Measurements from ENCODE around the gene GPR137.

DNA sequence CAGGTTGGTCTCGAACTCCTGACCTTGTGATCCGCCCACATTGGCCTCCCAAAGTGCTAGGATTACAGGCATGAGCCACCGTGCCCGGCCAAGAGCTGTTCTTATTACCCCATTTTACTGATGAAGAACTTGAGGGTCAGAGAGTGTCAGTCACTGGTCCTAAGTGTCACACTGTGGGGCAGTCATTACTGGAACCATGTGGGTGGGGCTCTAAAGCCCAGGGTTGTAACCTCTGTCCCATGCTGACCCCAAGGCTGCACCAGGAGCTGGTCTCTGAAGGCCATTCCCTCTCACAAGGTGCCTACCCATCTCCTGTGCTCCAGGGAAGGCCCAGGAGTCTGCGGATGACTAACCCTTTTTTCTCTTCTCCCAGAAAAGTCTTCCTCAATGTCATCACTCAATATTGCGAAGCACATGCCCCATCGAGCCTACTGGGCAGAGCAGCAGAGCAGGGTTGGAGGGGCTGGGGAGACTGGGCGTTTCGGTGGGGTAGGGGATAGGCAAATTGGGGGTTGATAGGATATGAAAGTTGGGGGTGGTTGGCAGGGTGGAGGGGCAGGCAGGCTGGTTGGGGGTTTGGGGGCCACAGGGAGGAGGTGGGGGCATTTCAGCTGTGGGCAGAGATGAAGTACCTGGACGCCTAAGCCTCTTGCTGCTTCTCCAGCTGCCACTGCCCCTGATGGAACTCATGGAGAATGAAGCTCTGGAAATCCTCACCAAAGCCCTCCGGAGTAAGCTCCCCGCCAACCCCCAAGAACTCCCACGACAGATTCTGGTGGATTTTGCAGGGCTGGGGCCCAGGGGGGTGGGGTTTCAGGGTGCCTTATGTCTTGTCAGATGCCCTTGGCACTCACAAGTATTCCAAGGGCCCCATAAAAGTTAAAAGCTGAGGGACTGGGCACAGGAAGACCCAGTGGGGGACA lies 17.7 kb downstream of the GPR137 start:
- TF ChIP-seq, protein P1, sequence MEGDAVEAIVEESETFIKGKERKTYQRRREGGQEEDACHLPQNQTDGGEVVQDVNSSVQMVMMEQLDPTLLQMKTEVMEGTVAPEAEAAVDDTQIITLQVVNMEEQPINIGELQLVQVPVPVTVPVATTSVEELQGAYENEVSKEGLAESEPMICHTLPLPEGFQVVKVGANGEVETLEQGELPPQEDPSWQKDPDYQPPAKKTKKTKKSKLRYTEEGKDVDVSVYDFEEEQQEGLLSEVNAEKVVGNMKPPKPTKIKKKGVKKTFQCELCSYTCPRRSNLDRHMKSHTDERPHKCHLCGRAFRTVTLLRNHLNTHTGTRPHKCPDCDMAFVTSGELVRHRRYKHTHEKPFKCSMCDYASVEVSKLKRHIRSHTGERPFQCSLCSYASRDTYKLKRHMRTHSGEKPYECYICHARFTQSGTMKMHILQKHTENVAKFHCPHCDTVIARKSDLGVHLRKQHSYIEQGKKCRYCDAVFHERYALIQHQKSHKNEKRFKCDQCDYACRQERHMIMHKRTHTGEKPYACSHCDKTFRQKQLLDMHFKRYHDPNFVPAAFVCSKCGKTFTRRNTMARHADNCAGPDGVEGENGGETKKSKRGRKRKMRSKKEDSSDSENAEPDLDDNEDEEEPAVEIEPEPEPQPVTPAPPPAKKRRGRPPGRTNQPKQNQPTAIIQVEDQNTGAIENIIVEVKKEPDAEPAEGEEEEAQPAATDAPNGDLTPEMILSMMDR (IDR thresholded peaks at IDR 0.05) = no peak
- no peak for TF ChIP-seq POLR2A (IDR thresholded peaks at IDR 0.05)

All from adrenal gland (tissue), 5 donors.